ENCODE data around the gene PAK5. TPM values are rescaled to one million over a fixed set of nuclear protein-coding genes. Genes with fewer than 3 reads are reported as not detected.
A peak's percentile ranks its signal among the peaks of the same experiment; 100 is the strongest.

PAK5 gene
- total and polyA plus RNA-seq, 4 donors: 0.08 to 0.63 (median 0.26) TPM

GRCh38 chr20:9839626-9840025, 750 bp upstream of the PAK5 start:
- 68 to 78% methylated on average over 5 of the region's 5 CpGs for WGBS, 2 donors
- H3K36me3 ChIP-seq (ENCODE audit: control insufficient read depth in 1 of 2, insufficient read depth in 2 of 2, low read length in 1 of 2): no peaks in the 10 kb centered on the region
- ATAC-seq (ENCODE audit: low FRiP score) (no peak), DNase-seq (no peak)
- no peak overlapping the region for H3K4me3 ChIP-seq (ENCODE audit: low read length in 2 of 2)
- no peak overlapping the region for H3K27ac ChIP-seq (ENCODE audit: low read depth in 1 of 2, low read length in 2 of 2)
- H3K9me3 ChIP-seq (ENCODE audit: control insufficient read depth, low read length): no peaks in the 10 kb centered on the region
- intact Hi-C loops (cut with DNase I): no loop called here
- no peaks in the 10 kb centered on the region for H3K4me1 ChIP-seq (ENCODE audit: control insufficient read depth in 1 of 2, insufficient read depth in 2 of 2, low read length in 2 of 2)
- no peaks in the 10 kb centered on the region for H3K27me3 ChIP-seq (ENCODE audit: control insufficient read depth in 1 of 2, insufficient read depth in 2 of 2, low read length in 1 of 2)

GRCh38 chr20:9838035-9838377, 870 bp downstream of the PAK5 start:
- Histone ChIP-seq H3K4me1 (ENCODE audit: control insufficient read depth in 1 of 2, insufficient read depth in 2 of 2, low read length in 2 of 2) (no peaks in the 10 kb centered on the region), H3K9me3 (ENCODE audit: control insufficient read depth, low read length) (no peaks in the 10 kb centered on the region), H3K36me3 (ENCODE audit: control insufficient read depth in 1 of 2, insufficient read depth in 2 of 2, low read length in 1 of 2) (no peaks in the 10 kb centered on the region), H3K27me3 (ENCODE audit: control insufficient read depth in 1 of 2, insufficient read depth in 2 of 2, low read length in 1 of 2) (no peaks in the 10 kb centered on the region), H3K4me3 (ENCODE audit: low read length in 2 of 2) (peak overlapping the region in 1 of 2 donors; percentile 50), H3K27ac (ENCODE audit: low read depth in 1 of 2, low read length in 2 of 2) (no peak overlapping the region)
- 4% methylated on average over 14 of the region's 14 CpGs for WGBS, 2 donors
- DNase-seq (no peak), ATAC-seq (ENCODE audit: low FRiP score) (peak; percentile 31)
- intact Hi-C loops (cut with DNase I): no loop called here

GRCh38 chr20:9837634-9838033, 1.2 kb downstream of the PAK5 start:
- WGBS, 2 donors: 27 to 29% methylated on average over 7 of the region's 7 CpGs
- H3K4me3 ChIP-seq (ENCODE audit: low read length in 2 of 2): peak overlapping the region in 1 of 2 donors; percentile 50
- no peaks in the 10 kb centered on the region for H3K36me3 ChIP-seq (ENCODE audit: control insufficient read depth in 1 of 2, insufficient read depth in 2 of 2, low read length in 1 of 2)
- intact Hi-C loops (cut with DNase I): no loop called here
- no peaks in the 10 kb centered on the region for H3K27me3 ChIP-seq (ENCODE audit: control insufficient read depth in 1 of 2, insufficient read depth in 2 of 2, low read length in 1 of 2)
- ATAC-seq (ENCODE audit: low FRiP score) (no peak), DNase-seq (no peak)
- H3K4me1 ChIP-seq (ENCODE audit: control insufficient read depth in 1 of 2, insufficient read depth in 2 of 2, low read length in 2 of 2): no peaks in the 10 kb centered on the region
- H3K9me3 ChIP-seq (ENCODE audit: control insufficient read depth, low read length): no peaks in the 10 kb centered on the region
- H3K27ac ChIP-seq (ENCODE audit: low read depth in 1 of 2, low read length in 2 of 2): no peak overlapping the region

DNA sequence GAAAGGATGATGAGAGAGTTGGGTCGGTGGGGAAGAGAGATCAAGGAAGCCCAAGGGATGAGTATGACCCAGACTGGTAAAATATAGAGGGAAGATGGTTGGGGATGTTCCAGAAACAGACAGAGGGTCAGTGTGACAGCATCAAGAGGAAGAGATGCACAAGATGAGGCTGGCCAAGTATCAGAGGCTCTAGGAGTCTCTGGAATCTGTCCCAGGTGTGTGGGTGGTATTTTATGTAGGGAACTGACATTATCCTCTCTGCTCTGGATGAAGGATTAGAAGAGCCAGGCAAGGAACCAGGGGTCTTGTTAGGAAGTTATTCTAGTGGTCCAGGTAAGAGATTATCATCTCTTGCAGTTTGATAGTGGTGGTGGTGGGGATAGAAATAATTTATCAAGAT, 3.6 kb downstream of the PAK5 start:
- no peak overlapping the region for H3K27ac ChIP-seq (ENCODE audit: low read depth in 1 of 2, low read length in 2 of 2)
- DNase-seq (no peak), ATAC-seq (ENCODE audit: low FRiP score) (no peak)
- no peaks in the 10 kb centered on the region for H3K9me3 ChIP-seq (ENCODE audit: control insufficient read depth, low read length)
- no peak overlapping the region for H3K4me3 ChIP-seq (ENCODE audit: low read length in 2 of 2)
- 72 to 75% methylated on average over 1 of the region's 1 CpG for WGBS, 2 donors
- H3K36me3 ChIP-seq (ENCODE audit: control insufficient read depth in 1 of 2, insufficient read depth in 2 of 2, low read length in 1 of 2): no peaks in the 10 kb centered on the region
- H3K4me1 ChIP-seq (ENCODE audit: control insufficient read depth in 1 of 2, insufficient read depth in 2 of 2, low read length in 2 of 2): no peaks in the 10 kb centered on the region
- H3K27me3 ChIP-seq (ENCODE audit: control insufficient read depth in 1 of 2, insufficient read depth in 2 of 2, low read length in 1 of 2): no peaks in the 10 kb centered on the region
- intact Hi-C loops (cut with DNase I): no loop called here

GRCh38 chr20:9831032-9831431, 7.8 kb downstream of the PAK5 start:
- no peaks in the 10 kb centered on the region for H3K4me1 ChIP-seq (ENCODE audit: control insufficient read depth in 1 of 2, insufficient read depth in 2 of 2, low read length in 2 of 2)
- 75 to 79% methylated on average over 5 of the region's 5 CpGs for WGBS, 2 donors
- no peak overlapping the region for H3K27ac ChIP-seq (ENCODE audit: low read depth in 1 of 2, low read length in 2 of 2)
- H3K27me3 ChIP-seq (ENCODE audit: control insufficient read depth in 1 of 2, insufficient read depth in 2 of 2, low read length in 1 of 2): no peaks in the 10 kb centered on the region
- ATAC-seq (ENCODE audit: low FRiP score): no peak
- H3K4me3 ChIP-seq (ENCODE audit: low read length in 2 of 2): no peak overlapping the region
- no peaks in the 10 kb centered on the region for H3K9me3 ChIP-seq (ENCODE audit: control insufficient read depth, low read length)
- intact Hi-C loops (cut with DNase I): no loop called here
- no peak for DNase-seq
- no peaks in the 10 kb centered on the region for H3K36me3 ChIP-seq (ENCODE audit: control insufficient read depth in 1 of 2, insufficient read depth in 2 of 2, low read length in 1 of 2)

DNA sequence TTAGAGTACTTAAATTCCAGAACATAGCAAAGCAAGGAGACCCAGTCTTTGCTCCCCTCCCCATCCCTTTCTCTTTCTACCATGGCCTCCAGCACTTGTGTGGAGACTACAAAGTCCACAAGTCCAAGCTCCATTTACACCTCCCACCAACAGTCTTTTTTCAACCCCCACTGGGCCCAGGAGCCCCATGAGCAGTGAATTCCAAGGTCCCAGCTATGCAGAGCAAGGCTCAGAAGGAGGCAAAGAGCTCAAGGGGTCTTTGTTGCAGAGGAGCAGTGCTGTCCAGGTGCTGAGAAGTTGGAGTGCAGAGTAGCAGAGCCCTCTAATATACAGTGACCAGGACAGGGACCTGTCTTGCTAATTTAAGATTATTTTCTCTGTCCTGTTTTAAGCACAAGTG, 9.0 kb downstream of the PAK5 start:
- Histone ChIP-seq H3K4me1 (ENCODE audit: control insufficient read depth in 1 of 2, insufficient read depth in 2 of 2, low read length in 2 of 2) (no peaks in the 10 kb centered on the region), H3K27ac (ENCODE audit: low read depth in 1 of 2, low read length in 2 of 2) (no peak overlapping the region), H3K9me3 (ENCODE audit: control insufficient read depth, low read length) (no peaks in the 10 kb centered on the region), H3K27me3 (ENCODE audit: control insufficient read depth in 1 of 2, insufficient read depth in 2 of 2, low read length in 1 of 2) (no peaks in the 10 kb centered on the region), H3K36me3 (ENCODE audit: control insufficient read depth in 1 of 2, insufficient read depth in 2 of 2, low read length in 1 of 2) (no peaks in the 10 kb centered on the region), H3K4me3 (ENCODE audit: low read length in 2 of 2) (no peak overlapping the region)
- DNase-seq (no peak), ATAC-seq (ENCODE audit: low FRiP score) (no peak)
- intact Hi-C loops (cut with DNase I): no loop called here

DNA sequence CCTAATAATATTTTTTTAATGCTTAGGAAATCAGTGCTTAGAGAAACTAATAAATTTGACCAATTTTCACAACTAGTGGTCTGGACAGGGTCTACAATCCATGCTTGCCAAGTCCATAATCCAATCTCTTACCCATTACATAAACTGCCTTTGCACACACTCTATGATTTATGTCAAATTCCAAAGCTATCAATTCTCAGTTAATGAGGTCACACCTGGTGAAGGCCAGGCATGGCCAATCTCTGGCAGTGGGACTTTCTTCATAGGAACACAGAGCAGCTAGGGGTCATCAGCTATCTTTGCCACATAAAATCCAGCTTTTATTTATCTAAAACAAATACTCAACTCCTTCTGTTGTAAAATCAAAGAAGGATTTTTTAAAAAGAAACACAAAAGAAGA, 21.2 kb downstream of the PAK5 start:
- Histone ChIP-seq H3K27me3 (ENCODE audit: control insufficient read depth in 1 of 2, insufficient read depth in 2 of 2, low read length in 1 of 2) (no peaks in the 10 kb centered on the region), H3K4me3 (ENCODE audit: low read length in 2 of 2) (no peak overlapping the region), H3K27ac (ENCODE audit: low read depth in 1 of 2, low read length in 2 of 2) (no peak overlapping the region), H3K9me3 (ENCODE audit: control insufficient read depth, low read length) (no peaks in the 10 kb centered on the region), H3K4me1 (ENCODE audit: control insufficient read depth in 1 of 2, insufficient read depth in 2 of 2, low read length in 2 of 2) (no peaks in the 10 kb centered on the region), H3K36me3 (ENCODE audit: control insufficient read depth in 1 of 2, insufficient read depth in 2 of 2, low read length in 1 of 2) (no peaks in the 10 kb centered on the region)
- intact Hi-C loops (cut with DNase I): no loop called here
- no peak for ATAC-seq (ENCODE audit: low FRiP score)
- no peak for DNase-seq

- H3K27me3 ChIP-seq (ENCODE audit: control insufficient read depth in 1 of 2, insufficient read depth in 2 of 2, low read length in 1 of 2): no peaks in the 10 kb centered on the region
- no peaks in the 10 kb centered on the region for H3K4me1 ChIP-seq (ENCODE audit: control insufficient read depth in 1 of 2, insufficient read depth in 2 of 2, low read length in 2 of 2)
- H3K9me3 ChIP-seq (ENCODE audit: control insufficient read depth, low read length): no peaks in the 10 kb centered on the region
- intact Hi-C loops (cut with DNase I): no loop called here
- ATAC-seq (ENCODE audit: low FRiP score) (no peak), DNase-seq (no peak)
- no peak overlapping the region for H3K4me3 ChIP-seq (ENCODE audit: low read length in 2 of 2)
- no peak overlapping the region for H3K27ac ChIP-seq (ENCODE audit: low read depth in 1 of 2, low read length in 2 of 2)
- no peaks in the 10 kb centered on the region for H3K36me3 ChIP-seq (ENCODE audit: control insufficient read depth in 1 of 2, insufficient read depth in 2 of 2, low read length in 1 of 2)
Measured at GRCh38 chr20:9815632-9816031, 23.2 kb downstream of the PAK5 start.

- Histone ChIP-seq H3K27me3 (ENCODE audit: control insufficient read depth in 1 of 2, insufficient read depth in 2 of 2, low read length in 1 of 2) (no peaks in the 10 kb centered on the region), H3K4me1 (ENCODE audit: control insufficient read depth in 1 of 2, insufficient read depth in 2 of 2, low read length in 2 of 2) (no peaks in the 10 kb centered on the region), H3K36me3 (ENCODE audit: control insufficient read depth in 1 of 2, insufficient read depth in 2 of 2, low read length in 1 of 2) (no peaks in the 10 kb centered on the region), H3K9me3 (ENCODE audit: control insufficient read depth, low read length) (no peaks in the 10 kb centered on the region), H3K27ac (ENCODE audit: low read depth in 1 of 2, low read length in 2 of 2) (no peak overlapping the region), H3K4me3 (ENCODE audit: low read length in 2 of 2) (no peak overlapping the region)
- WGBS, 2 donors: 54 to 69% methylated on average over 1 of the region's 1 CpG
- intact Hi-C loops (cut with DNase I): no loop called here
- ATAC-seq (ENCODE audit: low FRiP score): no peak
- no peak for DNase-seq
Measured at GRCh38 chr20:9810738-9811137, 28.1 kb downstream of the PAK5 start.

GRCh38 chr20:9809271-9809670, 29.6 kb downstream of the PAK5 start:
- Histone ChIP-seq H3K9me3 (ENCODE audit: control insufficient read depth, low read length) (no peaks in the 10 kb centered on the region), H3K27ac (ENCODE audit: low read depth in 1 of 2, low read length in 2 of 2) (no peak overlapping the region), H3K27me3 (ENCODE audit: control insufficient read depth in 1 of 2, insufficient read depth in 2 of 2, low read length in 1 of 2) (no peaks in the 10 kb centered on the region), H3K4me3 (ENCODE audit: low read length in 2 of 2) (no peak overlapping the region), H3K36me3 (ENCODE audit: control insufficient read depth in 1 of 2, insufficient read depth in 2 of 2, low read length in 1 of 2) (no peaks in the 10 kb centered on the region), H3K4me1 (ENCODE audit: control insufficient read depth in 1 of 2, insufficient read depth in 2 of 2, low read length in 2 of 2) (no peaks in the 10 kb centered on the region)
- DNase-seq (no peak), ATAC-seq (ENCODE audit: low FRiP score) (no peak)
- WGBS, 2 donors: 62 to 74% methylated on average over 1 of the region's 1 CpG
- intact Hi-C loops (cut with DNase I): no loop called here
